ENCODE measurements around the gene SMCHD1.

DNA sequence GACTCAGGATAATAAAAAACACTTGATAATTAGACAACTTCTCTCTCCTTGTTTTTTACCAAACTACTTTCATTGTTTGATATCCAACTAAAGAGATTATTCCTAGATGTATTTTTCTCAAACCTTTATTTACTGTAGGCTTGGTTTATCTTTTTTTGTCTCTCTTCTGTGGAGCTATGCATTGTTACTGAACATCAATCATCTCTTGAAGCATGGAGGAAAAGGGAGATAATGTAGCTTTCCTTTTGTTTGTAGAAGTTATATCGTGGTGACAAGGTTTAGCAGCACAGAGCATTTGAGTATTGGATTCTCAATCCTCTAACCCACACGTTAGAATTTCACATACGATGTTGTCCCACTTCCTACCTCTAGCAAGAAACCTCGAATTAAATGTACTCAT is 41.7 kb downstream of the SMCHD1 start:
- no peak for TF ChIP-seq POLR2AphosphoS5 (IDR thresholded peaks at IDR 0.05)
- no peak for TF ChIP-seq POLR2A (IDR thresholded peaks at IDR 0.05)
